HEK293T (cell line): ENCODE results near the gene RETREG3.
"Not testable (repeated sequence)": the region's sequence is repeated elsewhere in the genome, so short reads cannot be mapped to it uniquely, and the experiment has no call there.

Experiments used
- CTCF ChIA-PET: fragments of 350-600 bp; formaldehyde crosslinking; extraction: SDS; loops from one replicate; lab custom pipeline; 2021; ENCODE audit warnings: antibody characterized with exemption, inconsistent platforms; lab: Yijun Ruan, JAX
- POLR2A ChIA-PET: fragments of 350-600 bp; formaldehyde crosslinking; extraction: SDS; loops from one replicate; lab custom pipeline; 2020; ENCODE audit warnings: antibody characterized with exemption, inconsistent platforms; lab: Yijun Ruan, JAX
- DNase-seq: peaks from one replicate; pipeline ENCODE4 v3.0.0; 2012; ENCODE audit warnings: mixed read lengths; ENCODE audit errors: extremely low spot score
- ARNT ChIP-seq: fragments of 450-650 bp; IDR thresholded peaks from 2 replicates; pipeline ENCODE4 v1.6.1; 2017; ENCODE audit warnings: mild to moderate bottlenecking
- BHLHE40 ChIP-seq: fragments of 450-650 bp; IDR thresholded peaks from 2 replicates; pipeline ENCODE4 v1.6.1; 2016; ENCODE audit warnings: mild to moderate bottlenecking, moderate library complexity, borderline replicate concordance
- CTBP1 ChIP-seq: fragments of 450-650 bp; IDR thresholded peaks from 2 replicates; pipeline ENCODE4 v1.6.1; 2016; ENCODE audit warnings: borderline replicate concordance
- ELF4 ChIP-seq: fragments of 450-650 bp; IDR thresholded peaks from 2 replicates; pipeline ENCODE4 v1.6.1; 2017; ENCODE audit warnings: antibody characterized with exemption
- FOXA1 ChIP-seq: fragments of 450-650 bp; IDR thresholded peaks from 2 replicates; pipeline ENCODE4 v1.6.1; 2016; ENCODE audit warnings: mild to moderate bottlenecking
- FOXK2 ChIP-seq: fragments of 450-650 bp; IDR thresholded peaks from 2 replicates; pipeline ENCODE4 v1.6.1; 2016; ENCODE audit warnings: mild to moderate bottlenecking
- FOXM1 ChIP-seq: fragments of 450-650 bp; IDR thresholded peaks from 2 replicates; pipeline ENCODE4 v1.6.1; 2017; ENCODE audit warnings: mild to moderate bottlenecking, borderline replicate concordance
- HDGF ChIP-seq: fragments of 450-650 bp; IDR thresholded peaks from 2 replicates; pipeline ENCODE4 v1.6.1; 2017; ENCODE audit warnings: antibody characterized with exemption, borderline replicate concordance
- L3MBTL2 ChIP-seq: fragments of 450-650 bp; conservative IDR thresholded peaks from 2 replicates; pipeline ENCODE4 v1.6.1; 2016; ENCODE audit warnings: mild to moderate bottlenecking
- LEF1 ChIP-seq: fragments of 450-650 bp; IDR thresholded peaks from 2 replicates; pipeline ENCODE4 v1.6.1; 2017; ENCODE audit warnings: mild to moderate bottlenecking, borderline replicate concordance
- NFRKB ChIP-seq: fragments of 450-650 bp; IDR thresholded peaks from 2 replicates; pipeline ENCODE4 v1.6.1; 2016; ENCODE audit warnings: mild to moderate bottlenecking, moderate library complexity
- PKNOX1 ChIP-seq: fragments of 450-650 bp; IDR thresholded peaks from 2 replicates; pipeline ENCODE4 v1.6.1; 2016
- SP1 ChIP-seq: fragments of 450-650 bp; IDR thresholded peaks from 2 replicates; pipeline ENCODE4 v1.6.1; 2017
- SUZ12 ChIP-seq: fragments of 450-650 bp; IDR thresholded peaks from 2 replicates; pipeline ENCODE4 v1.6.1; 2016; ENCODE audit warnings: mild to moderate bottlenecking
- TARDBP ChIP-seq: fragments of 450-650 bp; IDR thresholded peaks from 2 replicates; pipeline ENCODE4 v1.6.1; 2016
- ZNF384 ChIP-seq: fragments of 450-650 bp; IDR thresholded peaks from 2 replicates; pipeline ENCODE4 v1.6.1; 2016

Gene RETREG3

GRCh38 chr17:42554250-42555121, 54.7 kb downstream of the RETREG3 start:
- DNase-seq = peak; percentile 86
- TF ChIP-seq HDGF (0 out of 2 replicates have a peak, but pooled peaks have one; percentile 87), L3MBTL2 (peak; percentile 58), PKNOX1 (peak; percentile 54), TARDBP (no peak)
- ChIA-PET CTCF (no interaction called here), POLR2A (interaction anchor here (0.7 to 4.0 kb wide), 20 partner anchors 8 to 986 kb away, joined by 3 to 37 read pairs (median 6); partner anchors contain the start of genes BECN1, MLX, NAGLU and PSMC3IP)

GRCh38 chr17:42553866-42554249, 55.3 kb downstream of the RETREG3 start:
- DNase-seq = no peak
- ChIA-PET CTCF (no interaction called here), POLR2A (interaction anchor here (1.1 to 4.0 kb wide), 11 partner anchors 8 to 987 kb away, joined by 3 to 37 read pairs (median 6); partner anchors contain the start of genes BECN1, MLX, NAGLU and VPS25)
- no peak for TF ChIP-seq ARNT
- no peak for TF ChIP-seq FOXM1
- no peak for TF ChIP-seq CTBP1

- CTCF ChIA-PET = no interaction called here
Measured at GRCh38 chr17:42553161-42553818, 55.9 kb downstream of the RETREG3 start.

GRCh38 chr17:42552736-42553135, 56.4 kb downstream of the RETREG3 start, which contains the start of gene HSD17B1:
Gene HSD17B1, plus strand, starts transcription at chr17:42552923. Its CDS starts 11 bp downstream, at chr17:42552934.
- POLR2A ChIA-PET = interaction anchor here (4.0 kb wide), 1 partner anchor 16 kb away, joined by 37 read pairs; the partner anchor contains the start of gene NAGLU
- CTCF ChIA-PET, DNase-seq: not testable (repeated sequence)

More at GRCh38 chr17:42553161-42553818, 55.9 kb downstream of the RETREG3 start:
- peak; percentile 42 for DNase-seq
- no peak for TF ChIP-seq TARDBP
- TF ChIP-seq NFRKB = no peak
- TF ChIP-seq LEF1 = no peak
- TF ChIP-seq FOXM1 = no peak
- no peak for TF ChIP-seq BHLHE40
- TF ChIP-seq ARNT = no peak
- TF ChIP-seq L3MBTL2 = no peak
- TF ChIP-seq CTBP1 = no peak
- no peak for TF ChIP-seq SP1
- TF ChIP-seq ELF4 = no peak
- TF ChIP-seq HDGF = no peak
- no peak for TF ChIP-seq PKNOX1
- no peak for TF ChIP-seq FOXK2
- TF ChIP-seq ZNF384 = no peak
- no peak for TF ChIP-seq SUZ12
- TF ChIP-seq FOXA1 = no peak
- POLR2A ChIA-PET = interaction anchor here (1.1 to 4.0 kb wide), 5 partner anchors 11 to 988 kb away, joined by 3 to 37 read pairs (median 16); partner anchors contain the start of genes MLX and NAGLU

- TF ChIP-seq LEF1 = no peak
- no peak for TF ChIP-seq FOXM1
- no peak for TF ChIP-seq ZNF384
- no peak for TF ChIP-seq ARNT
- TF ChIP-seq L3MBTL2 = no peak
- no peak for TF ChIP-seq TARDBP
- DNase-seq = no peak
- ChIA-PET CTCF (interaction anchor here (1.1 kb wide), 1 partner anchor 13 kb away, joined by 3 read pairs; the partner anchor contains the start of gene NAGLU), POLR2A (interaction anchor here (0.6 to 4.3 kb wide), 2 partner anchors 8 to 13 kb away, joined by 3 to 28 read pairs; partner anchors contain the start of gene NAGLU)
Measured at GRCh38 chr17:42548993-42549755, 60.0 kb downstream of the RETREG3 start.

- POLR2A ChIA-PET = interaction anchor here (1.4 to 4.3 kb wide), 2 partner anchors 12 to 131 kb away, joined by 3 to 28 read pairs; partner anchors contain the start of gene NAGLU
- no peak for DNase-seq
- no peak for TF ChIP-seq FOXM1
- TF ChIP-seq CTBP1 = no peak
- CTCF ChIA-PET = interaction anchor here (0.6 to 1.1 kb wide), 4 partner anchors 11 to 278 kb away, joined by 3 read pairs; partner anchors contain the start of gene NAGLU
Measured at GRCh38 chr17:42548070-42548837, 60.9 kb downstream of the RETREG3 start.
